ENCODE data around the gene GRK2. TPM values are rescaled to one million over a fixed set of nuclear protein-coding genes. Genes with fewer than 3 reads are reported as not detected.

Gene GRK2
- total and polyA plus RNA-seq, 9 of the 15 experiments (the other 6 are each of a cell fraction or from before 2014, with no cell fraction given) = 0.24 to 95.8 (median 56.5) TPM

DNA sequence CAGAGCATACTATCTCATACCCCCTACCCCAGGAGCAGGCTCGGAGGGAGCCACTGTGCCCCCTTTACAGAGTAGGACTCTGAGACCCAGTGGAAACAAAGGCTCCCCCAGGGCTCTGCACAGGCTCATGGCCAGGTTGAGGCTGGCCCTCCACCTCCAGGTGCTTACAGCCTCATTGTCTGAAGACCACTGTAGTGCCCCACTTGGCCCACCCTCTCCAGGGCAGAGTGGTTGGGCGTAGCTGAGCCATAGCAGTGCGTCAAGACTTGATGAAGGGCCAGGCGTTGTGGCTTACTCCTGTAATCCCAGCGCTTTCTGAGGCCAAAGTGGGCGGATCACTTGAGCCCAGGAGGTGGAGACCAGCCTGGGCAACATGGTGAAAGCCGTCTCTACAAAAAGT lies 24.5 kb downstream of the GRK2 start:
- 86% methylated on average over 7 of the region's 7 CpGs for WGBS (ENCODE audit: insufficient coverage, low coverage, missing lambda C conversion rate)
- Histone ChIP-seq H3K9ac (ENCODE audit: insufficient read depth in 1 of 2, low read depth in 2 of 2, low read length in 2 of 2) (peak overlapping the region in 1 of 2 experiments; percentile 96; a peak in 1 of 4 replicates), H4K20me1 (replicated peaks; ENCODE audit: control insufficient read depth, insufficient read depth, low read length) (no peaks in the 10 kb centered on the region), H3K9me3 (replicated peaks; ENCODE audit: control insufficient read depth, insufficient read depth, low read depth, low read length) (peaks cover 5% of the 10 kb centered on the region; the same call in 1 of the 2 replicates), H3K27ac (ENCODE audit: extremely low read depth, low read depth, low read length) (no peak overlapping the region), H3K27me3 (ENCODE audit: control insufficient read depth in 2 of 2, insufficient read depth in 2 of 2, low read length in 2 of 2) (no peaks in the 10 kb centered on the region), H3K36me3 (ENCODE audit: control insufficient read depth, insufficient read depth, low read length) (peaks cover 63% of the 10 kb centered on the region; the same call in 2 of the 3 replicates), H2AFZ (ENCODE audit: low read depth, low read length) (no peak overlapping the region), H3K9me1 (ENCODE audit: control insufficient read depth, insufficient read depth, low read length) (no peaks in the 10 kb centered on the region), H3K4me3 (no peak overlapping the region), H3K79me2 (ENCODE audit: control insufficient read depth, insufficient read depth, low read length) (peaks cover 15% of the 10 kb centered on the region), H3K4me1 (replicated peaks in 1 of 2; ENCODE audit: control insufficient read depth in 2 of 2, insufficient read depth in 2 of 2, low read length in 2 of 2) (peaks cover 15 to 51% of the 10 kb centered on the region in 2 experiments), H3K4me2 (ENCODE audit: insufficient read depth, low read length) (no peak overlapping the region)
- intact Hi-C loops (cut with micrococcal nuclease) (no loop called here), in situ Hi-C loops (cut with MboI) (no loop called here)
- no peak for ATAC-seq
- DNase-seq (ENCODE audit: extremely low read depth in 1 of 4, low spot score in 3 of 4) = no peak
- BruUV-seq (replicated peaks) = no TSS peak
- ChIA-PET CTCF (ENCODE audit: low intra/inter-chr PET ratio) (interaction anchor here (1.8 kb wide), 1 partner anchor 27 kb away, joined by 9 read pairs; no protein-coding TSS in a partner anchor), POLR2A (interaction anchor here (1.2 kb wide), 1 partner anchor 14 kb away, joined by 3 read pairs; no protein-coding TSS in a partner anchor)
- FAIRE-seq = no peak
- TF ChIP-seq GABPB1 (CRISPR knock-in tag; IDR thresholded peaks at IDR 0.05) (no peak), ZNF408 (CRISPR knock-in tag; IDR thresholded peaks at IDR 0.05; ENCODE audit: low read depth) (no peak), PTBP1 (IDR thresholded peaks at IDR 0.05; ENCODE audit: low read depth, low read length) (no peak), MTA2 (IDR thresholded peaks at IDR 0.05; ENCODE audit: low read depth) (no peak), ETS2 (tag; IDR thresholded peaks at IDR 0.05; ENCODE audit: borderline replicate concordance, poor library complexity, severe bottlenecking) (no peak)
- TF ChIP-seq, protein P1, sequence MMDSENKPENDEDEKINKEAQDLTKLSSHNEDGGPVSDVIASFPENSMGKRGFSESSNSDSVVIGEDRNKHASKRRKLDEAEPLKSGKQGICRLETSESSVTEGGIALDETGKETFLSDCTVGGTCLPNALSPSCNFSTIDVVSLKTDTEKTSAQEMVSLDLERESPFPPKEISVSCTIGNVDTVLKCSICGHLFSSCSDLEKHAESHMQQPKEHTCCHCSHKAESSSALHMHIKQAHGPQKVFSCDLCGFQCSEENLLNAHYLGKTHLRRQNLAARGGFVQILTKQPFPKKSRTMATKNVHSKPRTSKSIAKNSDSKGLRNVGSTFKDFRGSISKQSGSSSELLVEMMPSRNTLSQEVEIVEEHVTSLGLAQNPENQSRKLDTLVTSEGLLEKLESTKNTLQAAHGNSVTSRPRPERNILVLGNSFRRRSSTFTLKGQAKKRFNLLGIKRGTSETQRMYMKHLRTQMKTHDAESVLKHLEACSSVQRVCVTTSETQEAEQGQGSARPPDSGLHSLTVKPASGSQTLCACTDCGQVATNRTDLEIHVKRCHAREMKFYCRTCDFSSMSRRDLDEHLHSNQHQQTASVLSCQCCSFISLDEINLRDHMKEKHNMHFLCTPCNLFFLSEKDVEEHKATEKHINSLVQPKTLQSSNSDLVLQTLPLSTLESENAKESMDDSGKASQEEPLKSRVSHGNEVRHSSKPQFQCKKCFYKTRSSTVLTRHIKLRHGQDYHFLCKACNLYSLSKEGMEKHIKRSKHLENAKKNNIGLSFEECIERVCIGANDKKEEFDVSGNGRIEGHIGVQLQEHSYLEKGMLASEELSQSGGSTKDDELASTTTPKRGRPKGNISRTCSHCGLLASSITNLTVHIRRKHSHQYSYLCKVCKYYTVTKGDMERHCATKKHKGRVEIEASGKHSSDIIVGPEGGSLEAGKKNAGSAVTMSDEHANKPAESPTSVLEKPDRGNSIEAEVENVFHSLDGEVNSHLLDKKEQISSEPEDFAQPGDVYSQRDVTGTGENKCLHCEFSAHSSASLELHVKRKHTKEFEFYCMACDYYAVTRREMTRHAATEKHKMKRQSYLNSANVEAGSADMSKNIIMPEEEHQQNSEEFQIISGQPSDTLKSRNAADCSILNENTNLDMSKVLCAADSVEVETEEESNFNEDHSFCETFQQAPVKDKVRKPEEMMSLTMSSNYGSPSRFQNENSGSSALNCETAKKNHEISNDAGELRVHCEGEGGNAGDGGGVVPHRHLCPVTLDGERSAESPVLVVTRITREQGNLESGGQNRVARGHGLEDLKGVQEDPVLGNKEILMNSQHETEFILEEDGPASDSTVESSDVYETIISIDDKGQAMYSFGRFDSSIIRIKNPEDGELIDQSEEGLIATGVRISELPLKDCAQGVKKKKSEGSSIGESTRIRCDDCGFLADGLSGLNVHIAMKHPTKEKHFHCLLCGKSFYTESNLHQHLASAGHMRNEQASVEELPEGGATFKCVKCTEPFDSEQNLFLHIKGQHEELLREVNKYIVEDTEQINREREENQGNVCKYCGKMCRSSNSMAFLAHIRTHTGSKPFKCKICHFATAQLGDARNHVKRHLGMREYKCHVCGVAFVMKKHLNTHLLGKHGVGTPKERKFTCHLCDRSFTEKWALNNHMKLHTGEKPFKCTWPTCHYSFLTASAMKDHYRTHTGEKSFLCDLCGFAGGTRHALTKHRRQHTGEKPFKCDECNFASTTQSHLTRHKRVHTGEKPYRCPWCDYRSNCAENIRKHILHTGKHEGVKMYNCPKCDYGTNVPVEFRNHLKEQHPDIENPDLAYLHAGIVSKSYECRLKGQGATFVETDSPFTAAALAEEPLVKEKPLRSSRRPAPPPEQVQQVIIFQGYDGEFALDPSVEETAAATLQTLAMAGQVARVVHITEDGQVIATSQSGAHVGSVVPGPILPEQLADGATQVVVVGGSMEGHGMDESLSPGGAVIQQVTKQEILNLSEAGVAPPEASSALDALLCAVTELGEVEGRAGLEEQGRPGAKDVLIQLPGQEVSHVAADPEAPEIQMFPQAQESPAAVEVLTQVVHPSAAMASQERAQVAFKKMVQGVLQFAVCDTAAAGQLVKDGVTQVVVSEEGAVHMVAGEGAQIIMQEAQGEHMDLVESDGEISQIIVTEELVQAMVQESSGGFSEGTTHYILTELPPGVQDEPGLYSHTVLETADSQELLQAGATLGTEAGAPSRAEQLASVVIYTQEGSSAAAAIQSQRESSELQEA (IDR thresholded peaks at IDR 0.05; ENCODE audit: low read depth) = no peak
- TF ChIP-seq, protein P2, sequence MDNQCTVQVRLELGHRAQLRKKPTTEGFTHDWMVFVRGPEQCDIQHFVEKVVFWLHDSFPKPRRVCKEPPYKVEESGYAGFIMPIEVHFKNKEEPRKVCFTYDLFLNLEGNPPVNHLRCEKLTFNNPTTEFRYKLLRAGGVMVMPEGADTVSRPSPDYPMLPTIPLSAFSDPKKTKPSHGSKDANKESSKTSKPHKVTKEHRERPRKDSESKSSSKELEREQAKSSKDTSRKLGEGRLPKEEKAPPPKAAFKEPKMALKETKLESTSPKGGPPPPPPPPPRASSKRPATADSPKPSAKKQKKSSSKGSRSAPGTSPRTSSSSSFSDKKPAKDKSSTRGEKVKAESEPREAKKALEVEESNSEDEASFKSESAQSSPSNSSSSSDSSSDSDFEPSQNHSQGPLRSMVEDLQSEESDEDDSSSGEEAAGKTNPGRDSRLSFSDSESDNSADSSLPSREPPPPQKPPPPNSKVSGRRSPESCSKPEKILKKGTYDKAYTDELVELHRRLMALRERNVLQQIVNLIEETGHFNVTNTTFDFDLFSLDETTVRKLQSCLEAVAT (IDR thresholded peaks at IDR 0.05) = no peak
- TF ChIP-seq, protein P3, sequence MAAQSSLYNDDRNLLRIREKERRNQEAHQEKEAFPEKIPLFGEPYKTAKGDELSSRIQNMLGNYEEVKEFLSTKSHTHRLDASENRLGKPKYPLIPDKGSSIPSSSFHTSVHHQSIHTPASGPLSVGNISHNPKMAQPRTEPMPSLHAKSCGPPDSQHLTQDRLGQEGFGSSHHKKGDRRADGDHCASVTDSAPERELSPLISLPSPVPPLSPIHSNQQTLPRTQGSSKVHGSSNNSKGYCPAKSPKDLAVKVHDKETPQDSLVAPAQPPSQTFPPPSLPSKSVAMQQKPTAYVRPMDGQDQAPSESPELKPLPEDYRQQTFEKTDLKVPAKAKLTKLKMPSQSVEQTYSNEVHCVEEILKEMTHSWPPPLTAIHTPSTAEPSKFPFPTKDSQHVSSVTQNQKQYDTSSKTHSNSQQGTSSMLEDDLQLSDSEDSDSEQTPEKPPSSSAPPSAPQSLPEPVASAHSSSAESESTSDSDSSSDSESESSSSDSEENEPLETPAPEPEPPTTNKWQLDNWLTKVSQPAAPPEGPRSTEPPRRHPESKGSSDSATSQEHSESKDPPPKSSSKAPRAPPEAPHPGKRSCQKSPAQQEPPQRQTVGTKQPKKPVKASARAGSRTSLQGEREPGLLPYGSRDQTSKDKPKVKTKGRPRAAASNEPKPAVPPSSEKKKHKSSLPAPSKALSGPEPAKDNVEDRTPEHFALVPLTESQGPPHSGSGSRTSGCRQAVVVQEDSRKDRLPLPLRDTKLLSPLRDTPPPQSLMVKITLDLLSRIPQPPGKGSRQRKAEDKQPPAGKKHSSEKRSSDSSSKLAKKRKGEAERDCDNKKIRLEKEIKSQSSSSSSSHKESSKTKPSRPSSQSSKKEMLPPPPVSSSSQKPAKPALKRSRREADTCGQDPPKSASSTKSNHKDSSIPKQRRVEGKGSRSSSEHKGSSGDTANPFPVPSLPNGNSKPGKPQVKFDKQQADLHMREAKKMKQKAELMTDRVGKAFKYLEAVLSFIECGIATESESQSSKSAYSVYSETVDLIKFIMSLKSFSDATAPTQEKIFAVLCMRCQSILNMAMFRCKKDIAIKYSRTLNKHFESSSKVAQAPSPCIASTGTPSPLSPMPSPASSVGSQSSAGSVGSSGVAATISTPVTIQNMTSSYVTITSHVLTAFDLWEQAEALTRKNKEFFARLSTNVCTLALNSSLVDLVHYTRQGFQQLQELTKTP (IDR thresholded peaks at IDR 0.05; ENCODE audit: low read depth in 1 of 2, partially characterized antibody in 2 of 2) = no peak

Data from K562 (cell line).